ENCODE measurements around the gene APOA4. TPM values are rescaled to one million over a fixed set of nuclear protein-coding genes. Genes with fewer than 3 reads are reported as not detected.

Gene APOA4
- total RNA-seq, 6 experiments from 2014 or later: not detected

DNA sequence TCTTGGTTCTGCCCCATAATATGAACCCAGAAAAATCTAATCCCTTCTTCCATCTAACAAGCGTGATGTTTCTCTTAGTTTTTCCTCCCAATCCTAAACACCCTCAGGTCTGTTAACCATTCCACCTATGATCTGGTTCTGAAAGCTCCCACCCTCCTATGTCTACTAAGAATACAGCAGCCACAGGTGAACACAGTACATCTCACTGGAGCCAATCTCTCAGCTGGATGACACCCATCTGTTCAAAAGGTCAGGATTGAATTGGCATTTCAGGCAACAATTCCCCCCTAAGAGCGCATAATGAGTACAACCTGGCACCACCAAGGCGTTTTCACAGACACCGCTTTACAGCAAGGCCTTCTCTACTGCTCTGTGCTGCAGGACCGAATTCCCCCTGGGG lies 33.3 kb upstream of the APOA4 start:
- Mint-ChIP-seq H3K9me3 (no peaks in the 10 kb centered on the region), H3K27ac (no peak overlapping the region), H3K27me3 (ENCODE audit: insufficient read depth) (no peaks in the 10 kb centered on the region; the same call in 1 of the 2 replicates), H3K4me3 (no peak overlapping the region), H3K36me3 (ENCODE audit: low read depth) (peaks cover 55% of the 10 kb centered on the region), H3K4me1 (ENCODE audit: low read depth) (peaks cover 82% of the 10 kb centered on the region)
- DNase-seq: no peak
- TF ChIP-seq, protein P1, sequence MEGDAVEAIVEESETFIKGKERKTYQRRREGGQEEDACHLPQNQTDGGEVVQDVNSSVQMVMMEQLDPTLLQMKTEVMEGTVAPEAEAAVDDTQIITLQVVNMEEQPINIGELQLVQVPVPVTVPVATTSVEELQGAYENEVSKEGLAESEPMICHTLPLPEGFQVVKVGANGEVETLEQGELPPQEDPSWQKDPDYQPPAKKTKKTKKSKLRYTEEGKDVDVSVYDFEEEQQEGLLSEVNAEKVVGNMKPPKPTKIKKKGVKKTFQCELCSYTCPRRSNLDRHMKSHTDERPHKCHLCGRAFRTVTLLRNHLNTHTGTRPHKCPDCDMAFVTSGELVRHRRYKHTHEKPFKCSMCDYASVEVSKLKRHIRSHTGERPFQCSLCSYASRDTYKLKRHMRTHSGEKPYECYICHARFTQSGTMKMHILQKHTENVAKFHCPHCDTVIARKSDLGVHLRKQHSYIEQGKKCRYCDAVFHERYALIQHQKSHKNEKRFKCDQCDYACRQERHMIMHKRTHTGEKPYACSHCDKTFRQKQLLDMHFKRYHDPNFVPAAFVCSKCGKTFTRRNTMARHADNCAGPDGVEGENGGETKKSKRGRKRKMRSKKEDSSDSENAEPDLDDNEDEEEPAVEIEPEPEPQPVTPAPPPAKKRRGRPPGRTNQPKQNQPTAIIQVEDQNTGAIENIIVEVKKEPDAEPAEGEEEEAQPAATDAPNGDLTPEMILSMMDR (IDR thresholded peaks at IDR 0.05): no peak

DNA sequence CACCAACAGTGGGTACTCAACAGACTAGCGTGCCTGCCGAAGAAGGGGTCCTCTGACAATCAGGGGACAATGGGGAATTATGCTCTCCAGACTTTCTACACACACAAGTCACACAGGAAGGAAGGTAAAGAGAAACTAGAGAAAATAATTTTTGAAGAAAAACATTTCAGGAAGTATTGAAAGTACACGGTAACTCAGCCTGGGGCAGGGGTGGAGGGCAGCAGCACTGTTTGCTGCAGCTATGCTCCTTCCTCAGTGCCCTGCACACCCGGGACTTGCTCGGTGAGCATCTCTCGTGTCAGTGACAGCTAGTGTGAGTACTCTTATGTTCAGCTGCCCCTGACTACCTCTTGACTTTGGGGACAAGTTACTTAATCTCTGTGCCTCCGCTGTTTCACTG lies 32.3 kb upstream of the APOA4 start:
- H3K4me1 Mint-ChIP-seq (ENCODE audit: low read depth): peaks cover 79% of the 10 kb centered on the region
- TF ChIP-seq, protein P1 (IDR thresholded peaks at IDR 0.05): no peak
- H3K27me3 Mint-ChIP-seq (ENCODE audit: insufficient read depth): no peaks in the 10 kb centered on the region; the same call in 1 of the 2 replicates
- peaks cover 46% of the 10 kb centered on the region for H3K36me3 Mint-ChIP-seq (ENCODE audit: low read depth)
- H3K27ac Mint-ChIP-seq: peak overlapping the region; percentile 80
- H3K9me3 Mint-ChIP-seq: no peaks in the 10 kb centered on the region
- H3K4me3 Mint-ChIP-seq: no peak overlapping the region
- no peak for DNase-seq

DNA sequence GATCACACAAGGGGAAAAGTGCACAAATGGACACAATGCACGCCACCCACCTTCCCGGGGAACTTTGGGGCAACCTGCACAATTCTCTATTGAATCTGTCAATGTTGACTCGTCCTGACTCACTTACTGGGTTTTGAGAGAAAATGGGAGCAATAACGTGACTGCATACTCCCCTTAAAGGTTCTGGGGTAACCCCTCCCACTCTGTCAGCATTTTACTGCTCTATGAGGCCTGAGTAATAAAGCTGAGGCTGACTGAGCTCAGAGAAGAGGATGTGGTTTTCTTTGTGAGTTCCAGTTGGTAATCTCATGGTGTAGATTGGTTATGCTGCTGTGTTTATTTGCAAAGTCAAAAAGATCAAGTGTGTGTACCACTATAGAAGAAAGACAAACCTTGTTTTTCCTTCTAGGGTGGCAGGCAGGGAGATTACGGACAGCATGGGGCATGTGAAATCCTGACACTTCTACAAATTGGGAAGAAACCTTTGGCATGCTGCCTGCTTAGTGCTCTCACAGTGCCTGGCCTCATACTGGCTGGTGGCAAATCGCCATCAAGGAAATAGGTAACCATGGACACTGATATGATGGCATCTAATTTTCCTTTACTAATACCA lies 30.5 kb upstream of the APOA4 start:
- TF ChIP-seq, protein P1 (IDR thresholded peaks at IDR 0.05): no peak

DNA sequence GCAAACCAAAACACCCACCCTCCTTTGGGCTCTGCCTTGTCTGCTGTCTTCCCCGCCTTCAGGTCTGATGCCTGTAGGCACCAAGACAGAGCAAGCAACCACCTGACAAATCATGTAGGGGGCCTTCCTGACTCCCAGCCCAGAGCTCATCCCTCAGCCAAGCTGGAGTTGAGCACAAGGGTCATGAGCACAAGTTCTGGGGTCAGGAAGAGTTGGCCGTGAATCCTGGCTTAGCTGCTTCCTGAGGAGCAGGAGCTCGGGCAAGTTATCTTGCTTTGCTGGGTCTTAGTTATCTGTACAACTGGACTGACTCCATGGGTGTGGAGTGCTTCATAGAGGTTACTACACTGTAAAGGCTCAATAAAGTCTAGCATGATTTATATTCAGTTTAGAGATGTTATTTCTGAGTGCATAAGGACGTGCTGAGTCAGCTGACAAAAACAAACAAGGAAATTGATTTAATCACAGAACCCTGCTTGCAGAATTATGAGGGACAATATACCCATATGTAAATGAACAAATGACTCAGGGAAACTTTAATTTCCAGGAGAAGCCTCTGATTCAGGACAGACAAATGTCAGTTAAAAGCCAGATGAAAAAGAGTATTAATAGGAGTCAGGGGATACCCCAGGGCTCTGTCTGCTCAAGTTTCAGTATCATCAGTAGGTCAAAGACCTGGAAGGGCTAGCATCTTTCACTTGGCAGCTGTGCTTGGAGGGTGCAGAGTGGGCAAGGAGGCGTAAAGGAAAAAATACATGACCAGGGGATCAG lies 29.3 kb upstream of the APOA4 start:
- Mint-ChIP-seq H3K4me1 (ENCODE audit: low read depth) (peaks cover 68% of the 10 kb centered on the region), H3K4me3 (peak overlapping the region; percentile 85), H3K27ac (peak overlapping the region; percentile 99), H3K27me3 (ENCODE audit: insufficient read depth) (peaks cover 2% of the 10 kb centered on the region; the same call in 1 of the 2 replicates), H3K9me3 (no peaks in the 10 kb centered on the region), H3K36me3 (ENCODE audit: low read depth) (peaks cover 40% of the 10 kb centered on the region)
- TF ChIP-seq, protein P1 (IDR thresholded peaks at IDR 0.05): no peak
- peak; percentile 90 for DNase-seq

More for the DNA sequence above, 30.5 kb upstream of the APOA4 start:
- no peaks in the 10 kb centered on the region for H3K9me3 Mint-ChIP-seq
- H3K27ac Mint-ChIP-seq: peak overlapping the region; percentile 99
- peaks cover 48% of the 10 kb centered on the region for H3K36me3 Mint-ChIP-seq (ENCODE audit: low read depth)
- H3K27me3 Mint-ChIP-seq (ENCODE audit: insufficient read depth): peaks cover 2% of the 10 kb centered on the region; the same call in 1 of the 2 replicates
- H3K4me1 Mint-ChIP-seq (ENCODE audit: low read depth): peaks cover 79% of the 10 kb centered on the region
- H3K4me3 Mint-ChIP-seq: peak overlapping the region; percentile 85
- peak; percentile 99 for DNase-seq

DNA sequence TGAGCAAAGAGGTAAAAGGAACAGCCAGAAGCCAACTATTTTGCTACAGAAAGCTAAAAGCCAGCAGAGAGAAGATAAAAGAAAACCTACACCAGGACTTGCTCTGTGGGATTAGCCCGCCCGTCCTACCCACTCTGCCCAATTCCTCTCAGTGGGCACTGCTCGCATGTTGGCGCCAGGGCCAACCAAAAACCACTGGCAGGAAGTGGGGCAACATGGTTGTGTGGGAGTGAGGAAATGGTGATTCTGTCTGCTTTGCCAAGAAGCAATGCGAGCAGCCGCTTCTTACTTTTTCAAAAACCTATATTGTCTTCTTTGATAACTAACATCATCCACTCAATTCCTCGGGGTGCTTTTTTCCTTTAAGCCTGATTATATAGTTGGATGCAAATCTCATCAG lies 28.5 kb upstream of the APOA4 start:
- Mint-ChIP-seq H3K27ac (peak overlapping the region; percentile 99), H3K9me3 (no peaks in the 10 kb centered on the region), H3K4me1 (ENCODE audit: low read depth) (peaks cover 60% of the 10 kb centered on the region), H3K4me3 (peak overlapping the region; percentile 64; the same call in 1 of the 2 replicates), H3K27me3 (ENCODE audit: insufficient read depth) (peaks cover 2% of the 10 kb centered on the region; the same call in 1 of the 2 replicates), H3K36me3 (ENCODE audit: low read depth) (peaks cover 40% of the 10 kb centered on the region)
- TF ChIP-seq, protein P1 (IDR thresholded peaks at IDR 0.05): no peak
- no peak for DNase-seq
